Right ventricle myocardium superior (tissue), 1 donor: ENCODE data around the gene FAM20A. TPM values are rescaled to one million over a fixed set of nuclear protein-coding genes. Genes with fewer than 3 reads are reported as not detected.

Source experiments
- ATAC-seq: fragments of 200-7000 bp; cut with Tn5 transposase; one replicate; pipeline ENCODE4 v1.9.1; 2020; ENCODE audit warnings: mild to moderate bottlenecking; ENCODE audit not compliant: poor library complexity
- DNase-seq: peaks from one replicate; pipeline ENCODE4 v3.0.0-alpha.2; 2020
- intact Hi-C: fragments of 100-400 bp; cut with DNase I; formaldehyde crosslinking; loops from one replicate; pipeline ENCODE4 v1.11.2; 2022
- long read RNA-seq: library from polyadenylated mRNA; unstranded; transcript quantifications from one replicate; pipeline ENCODE4 v2.0.0, GENCODE V29; 2021
- total RNA-seq: library from RNA; stranded (reverse); fragmentation: NEBNext Ultra II Directional; extraction: Animal tissue kit (Norgen Biotek cat#: 25700); gene quantifications from one replicate; pipeline ENCODE4 v1.2.1, GENCODE V29; 2021
- donor health status: DM: no; HTN: yes; CAD: no; lungs with severe emphysema.

The FAM20A gene
- 5.0 TPM for total RNA-seq
- long read RNA-seq, transcript FAM20A-205 (11 exons, 2,955 nt): major isoform, 9 of 22 reads
- long read RNA-seq, partial matches to known transcripts: 3 of 22 reads
- long read RNA-seq, other reads (novel, unspliced or antisense): 9 of 22 reads

GRCh38 chr17:68600931-68601564, at the start of gene FAM20A:
Gene FAM20A, minus strand, starts transcription at chr17:68601367. Its CDS starts 701 bp downstream, at chr17:68600666.
- ATAC-seq (peak; percentile 55), DNase-seq (peak; percentile 75)
- intact Hi-C loops: no loop called here

GRCh38 chr17:68649324-68649723, 48.2 kb upstream of the FAM20A start:
- ATAC-seq (no peak), DNase-seq (no peak)
- intact Hi-C loops: no loop called here

GRCh38 chr17:68646626-68647526, 45.7 kb upstream of the FAM20A start:
- intact Hi-C loops: no loop called here
- ATAC-seq: no peak
- no peak for DNase-seq

- DNase-seq (no peak), ATAC-seq (peak; percentile 74)
- intact Hi-C loops: no loop called here
These were observed 40.9 kb upstream of the FAM20A start for GRCh38 chr17:68642118-68642412.

GRCh38 chr17:68641276-68642117, 40.3 kb upstream of the FAM20A start:
- DNase-seq: no peak
- intact Hi-C loops: no loop called here
- ATAC-seq: no peak

GRCh38 chr17:68640242-68640989, 39.2 kb upstream of the FAM20A start:
- no peak for ATAC-seq
- DNase-seq: no peak
- intact Hi-C loops: no loop called here

- no peak for DNase-seq
- intact Hi-C loops: no loop called here
- no peak for ATAC-seq
These were observed 33.2 kb upstream of the FAM20A start for GRCh38 chr17:68634345-68634876.

- intact Hi-C loops: no loop called here
- DNase-seq: no peak
- no peak for ATAC-seq
These were observed 27.4 kb upstream of the FAM20A start for GRCh38 chr17:68628576-68628957.

GRCh38 chr17:68627956-68628575, 26.9 kb upstream of the FAM20A start:
- ATAC-seq: no peak
- intact Hi-C loops: no loop called here
- DNase-seq: no peak

- DNase-seq: no peak
- no peak for ATAC-seq
- intact Hi-C loops: no loop called here
These were observed 23.2 kb upstream of the FAM20A start for GRCh38 chr17:68624381-68624780.

GRCh38 chr17:68623811-68624210, 22.6 kb upstream of the FAM20A start:
- ATAC-seq: no peak
- DNase-seq: no peak
- intact Hi-C loops: no loop called here

- DNase-seq (no peak), ATAC-seq (no peak)
- intact Hi-C loops: no loop called here
These were observed 21.3 kb upstream of the FAM20A start for GRCh38 chr17:68622423-68622822.

GRCh38 chr17:68621065-68621464, 19.9 kb upstream of the FAM20A start:
- ATAC-seq (no peak), DNase-seq (no peak)
- intact Hi-C loops: no loop called here

GRCh38 chr17:68616334-68616733, 15.2 kb upstream of the FAM20A start:
- intact Hi-C loops: no loop called here
- no peak for ATAC-seq
- no peak for DNase-seq

GRCh38 chr17:68614718-68615117, 13.6 kb upstream of the FAM20A start:
- DNase-seq (no peak), ATAC-seq (no peak)
- intact Hi-C loops: no loop called here

GRCh38 chr17:68613739-68614298, 12.7 kb upstream of the FAM20A start:
- intact Hi-C loops: no loop called here
- no peak for DNase-seq
- peak; percentile 79 for ATAC-seq

- no peak for ATAC-seq
- intact Hi-C loops: no loop called here
- no peak for DNase-seq
These were observed 11.7 kb upstream of the FAM20A start for GRCh38 chr17:68612923-68613292.
